SK-N-SH (cell line): ENCODE data around the gene MAD1L1. TPM values are rescaled to one million over a fixed set of nuclear protein-coding genes. Genes with fewer than 3 reads are reported as not detected.

Experiments
- CTCF ChIA-PET: fragments of 300-600, 350-600 bp; formaldehyde crosslinking; extraction: SDS; loops from one replicate; lab custom pipeline; 2021; lab: Yijun Ruan, JAX
- POLR2A ChIA-PET: fragments of 350-600 bp; sonication (Branson Sonifier 250); formaldehyde crosslinking; extraction: SDS; loops from one replicate; lab custom pipeline; 2020; ENCODE audit warnings: antibody characterized with exemption, inconsistent platforms; lab: Yijun Ruan, JAX
- DNase-seq: peaks from one replicate; pipeline ENCODE4 v3.0.0; 2012
- H2AFZ ChIP-seq: fragments of 200-600 bp; sonication (generic); 2 replicates; pipeline ENCODE4 v1.8.1; 2016; ENCODE audit warnings: antibody characterized with exemption, mild to moderate bottlenecking, low read depth
- H3F3A ChIP-seq: fragments of 200-600 bp; sonication (generic); replicated peaks from 2 replicates; pipeline ENCODE3; 2016; ENCODE audit warnings: antibody characterized with exemption, mild to moderate bottlenecking; ENCODE audit not compliant: insufficient read depth
- H3K27ac ChIP-seq, 2 experiments: fragments of 200-500 bp in 1 of 2; fragments of 200-600 bp in 1 of 2; sonication (Bioruptor generic) in 1 of 2; sonication (generic), shearing (Covaris generic) in 1 of 2; 2 replicates each; pipeline versions ENCODE4 v1.5.1 to v1.6.1; 2014 to 2016; ENCODE audit warnings: low read depth in 2 of 2, inconsistent platforms in 1 of 2, low read length in 1 of 2, mild to moderate bottlenecking in 1 of 2, mixed read lengths in 1 of 2
- H3K27me3 ChIP-seq: fragments of 200-600 bp; sonication (generic), shearing (Covaris generic); 2 replicates; pipeline ENCODE4 v1.6.1; 2016; ENCODE audit warnings: mixed run types; ENCODE audit not compliant: insufficient read depth
- H3K36me3 ChIP-seq, 2 experiments: fragments of 200-500 bp in 1 of 2; fragments of 200-600 bp in 1 of 2; sonication (Bioruptor generic) in 1 of 2; sonication (generic) in 1 of 2; replicated peaks in 1 of 2; 2 replicates each; pipeline versions ENCODE3 to v1.5.1; 2014 to 2016; ENCODE audit warnings: low read length in 1 of 2, mild to moderate bottlenecking in 1 of 2; ENCODE audit not compliant: insufficient read depth in 2 of 2, control insufficient read depth in 1 of 2
- H3K4me1 ChIP-seq, 2 experiments: fragments of 200-500 bp in 1 of 2; fragments of 200-600 bp in 1 of 2; sonication (Bioruptor generic) in 1 of 2; sonication (generic), shearing (Covaris generic) in 1 of 2; 2 replicates each; pipeline versions ENCODE4 v1.5.1 to v1.6.1; 2014 to 2016; ENCODE audit warnings: low read depth in 1 of 2, low read length in 1 of 2, mixed run types in 1 of 2; ENCODE audit not compliant: insufficient read depth in 2 of 2, control insufficient read depth in 1 of 2
- H3K4me2 ChIP-seq: fragments of 200-600 bp; sonication (generic), shearing (Covaris generic); 2 replicates; pipeline ENCODE4 v1.6.1; 2017; ENCODE audit warnings: mixed run types
- H3K4me3 ChIP-seq, 2 experiments: fragments of 200-500 bp in 1 of 2; fragments of 200-600 bp in 1 of 2; sonication (Bioruptor generic) in 1 of 2; sonication (generic), shearing (Covaris generic) in 1 of 2; 2 replicates each; pipeline versions ENCODE4 v1.5.1 to v1.8.1; 2014 to 2016; ENCODE audit warnings: low read depth in 2 of 2, inconsistent platforms in 1 of 2, low read length in 1 of 2, mild to moderate bottlenecking in 1 of 2, mixed read lengths in 1 of 2, moderate library complexity in 1 of 2
- H3K79me2 ChIP-seq: fragments of 200-600 bp; sonication (generic); 2 replicates; pipeline ENCODE4 v1.8.1; 2017; ENCODE audit warnings: mild to moderate bottlenecking; ENCODE audit not compliant: insufficient read depth
- H3K9ac ChIP-seq: fragments of 200-600 bp; sonication (generic); 2 replicates; pipeline ENCODE4 v1.6.1; 2017; ENCODE audit warnings: mixed run types
- H3K9me2 ChIP-seq: fragments of 200-600 bp; sonication (generic); 2 replicates; pipeline ENCODE4 v1.6.1; 2017; ENCODE audit warnings: mixed run types
- H3K9me3 ChIP-seq: fragments of 200-600 bp; sonication (generic); 2 replicates; pipeline ENCODE4 v1.6.1; 2017; ENCODE audit warnings: mixed run types, mild to moderate bottlenecking, moderate library complexity
- H4K20me1 ChIP-seq: fragments of 200-600 bp; sonication (generic); 2 replicates; pipeline ENCODE4 v1.6.1; 2017; ENCODE audit warnings: mild to moderate bottlenecking, mixed run types; ENCODE audit not compliant: insufficient read depth
- CHD2 ChIP-seq: fragments of 150-350 bp; IDR thresholded peaks from 2 replicates; pipeline ENCODE4 v1.6.1; 2018; ENCODE audit warnings: low read length; ENCODE audit not compliant: partially characterized antibody
- ELF1 ChIP-seq: IDR thresholded peaks from 2 replicates; pipeline ENCODE4 v1.4.0; 2012
- EZH2phosphoT487 ChIP-seq: fragments of 200-600 bp; sonication (generic); IDR thresholded peaks from 2 replicates; pipeline ENCODE4 v1.6.1; 2017; ENCODE audit warnings: low read depth, mixed run types, mild to moderate bottlenecking, antibody characterized with exemption, moderate library complexity, borderline replicate concordance
- FOSL2 ChIP-seq: IDR thresholded peaks from 2 replicates; pipeline ENCODE4 v1.4.0; 2012; ENCODE audit warnings: low read depth, mild to moderate bottlenecking, moderate library complexity, borderline replicate concordance
- FOXM1 ChIP-seq: IDR thresholded peaks from 2 replicates; pipeline ENCODE4 v1.4.0; 2012; ENCODE audit warnings: low read depth, mild to moderate bottlenecking
- GATA2 ChIP-seq: sonication (generic); formaldehyde crosslinking; IDR thresholded peaks from 2 replicates; pipeline ENCODE4 v1.5.0; 2020; ENCODE audit warnings: mild to moderate bottlenecking, missing genetic modification reagents
- MXI1 ChIP-seq: IDR thresholded peaks from 2 replicates; pipeline ENCODE4 v1.6.1; 2012; ENCODE audit warnings: mild to moderate bottlenecking, low read depth, low read length, improper control_type of control experiment
- NFIC ChIP-seq: IDR thresholded peaks from 2 replicates; pipeline ENCODE4 v1.4.0; 2012; ENCODE audit warnings: borderline replicate concordance
- SMC3 ChIP-seq: IDR thresholded peaks from 2 replicates; pipeline ENCODE4 v1.6.1; 2012; ENCODE audit warnings: low read depth, low read length, improper control_type of control experiment
- TAF1 ChIP-seq: IDR thresholded peaks from 2 replicates; pipeline ENCODE4 v1.6.1; 2012; ENCODE audit warnings: low read depth, mild to moderate bottlenecking, low read length, moderate library complexity, borderline replicate concordance
- TCF12 ChIP-seq: IDR thresholded peaks from 2 replicates; pipeline ENCODE4 v1.4.0; 2012
- TEAD4 ChIP-seq: IDR thresholded peaks from 2 replicates; pipeline ENCODE4 v1.4.0; 2012; ENCODE audit warnings: mild to moderate bottlenecking, borderline replicate concordance; ENCODE audit not compliant: insufficient read depth
- WGBS: methylation state at CpG from one replicate; pipeline ENCODE4 v1.1.6; 2017; ENCODE audit warnings: low lambda C conversion rate; 5-methylcytosine and 5-hydroxymethylcytosine counted together
- polyA plus RNA-seq, 3 experiments: library from polyadenylated mRNA; depleted of rRNA; stranded (reverse); fragments of >200 nt; gene quantifications; 2 replicates each; pipeline ENCODE4 v1.2.3, GENCODE V29; 2012
- TF ChIP-seq, protein P1 (sequence below): IDR thresholded peaks from 2 replicates; pipeline ENCODE4 v1.4.0; 2012; ENCODE audit warnings: low read depth
- TF ChIP-seq, protein P2 (sequence below): fragments of 150-350 bp; IDR thresholded peaks from 2 replicates; pipeline ENCODE4 v1.6.1; 2017; ENCODE audit warnings: antibody characterized with exemption, low read length, low read depth, borderline replicate concordance
- TF ChIP-seq, protein P3 (sequence below): IDR thresholded peaks from 2 replicates; pipeline ENCODE4 v1.4.0; 2012; ENCODE audit warnings: low read depth, borderline replicate concordance
- TF ChIP-seq, protein P4 (sequence below): fragments of 150-350 bp; IDR thresholded peaks from 2 replicates; pipeline ENCODE4 v1.6.1; 2016; ENCODE audit warnings: mild to moderate bottlenecking, low read depth, low read length
- TF ChIP-seq, protein P5 (sequence below): IDR thresholded peaks from 2 replicates; pipeline ENCODE4 v1.4.0; 2012; ENCODE audit warnings: low read depth, borderline replicate concordance
- TF ChIP-seq, protein P6 (sequence below): IDR thresholded peaks from 2 replicates; pipeline ENCODE4; 2012

The MAD1L1 gene
- polyA plus RNA-seq, 1 of the 3 experiments (the other 2 are of a cell fraction), result 46.2 TPM

DNA sequence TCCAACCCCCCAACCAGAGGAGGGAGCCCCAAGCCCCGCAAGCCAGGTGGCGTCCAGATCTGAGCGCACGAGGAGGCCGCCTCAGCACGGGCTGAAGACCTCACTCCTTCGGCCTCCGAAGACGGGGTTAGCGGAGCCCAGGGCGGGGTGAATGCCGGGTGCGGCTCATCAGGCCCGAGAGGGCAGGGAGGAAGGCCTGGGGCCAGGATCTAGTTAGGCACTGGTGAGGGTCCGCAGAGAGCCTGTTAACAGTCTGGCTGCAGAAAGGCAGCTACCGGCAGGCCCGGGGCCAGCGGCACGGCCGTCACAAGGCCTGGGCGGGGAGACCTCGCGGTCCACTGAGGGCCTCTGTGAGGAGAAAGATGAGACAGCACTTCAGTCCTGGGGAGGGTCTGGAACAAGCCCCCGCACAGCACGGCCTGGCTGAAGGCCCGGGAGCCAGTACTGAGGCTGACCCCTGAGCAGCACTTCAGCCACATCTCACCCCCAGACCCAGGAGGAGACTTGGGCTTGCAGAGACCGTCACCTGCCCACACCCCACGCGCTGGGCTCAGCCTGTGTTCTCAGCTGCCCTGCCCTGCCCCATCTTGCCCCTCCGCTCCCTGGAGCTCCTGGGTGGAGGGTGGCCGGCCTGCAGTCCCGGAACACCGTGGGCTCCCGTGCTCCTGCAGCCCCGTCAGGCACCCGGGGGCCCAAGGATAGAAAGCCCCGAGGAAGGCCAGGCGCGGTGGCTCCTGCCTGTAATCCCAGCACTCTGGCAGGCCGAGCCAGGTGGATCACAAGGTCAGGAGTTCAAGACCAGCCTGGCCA lies 369.4 kb downstream of the MAD1L1 start:
- H3K4me2 ChIP-seq, result no peak overlapping the region
- no peak for DNase-seq
- H3K4me3 ChIP-seq, result no peak overlapping the region
- no peak overlapping the region; a peak in 1 of 4 replicates for H3K27ac ChIP-seq
- H4K20me1 ChIP-seq, result no peaks in the 10 kb centered on the region
- H3K9me3 ChIP-seq, result no peaks in the 10 kb centered on the region
- ChIA-PET CTCF (interaction anchor here (1.2 to 2.0 kb wide), 2 partner anchors 129 to 199 kb away, joined by 3 to 4 read pairs; no protein-coding TSS in a partner anchor), POLR2A (no interaction called here)
- no peaks in the 10 kb centered on the region for H3K27me3 ChIP-seq
- H2AFZ ChIP-seq, result no peak overlapping the region
- peaks cover 0 to 43% of the 10 kb centered on the region in 2 experiments; a peak in 1 of 4 replicates for H3K4me1 ChIP-seq
- no peaks in the 10 kb centered on the region for H3K79me2 ChIP-seq
- no peaks in the 10 kb centered on the region for H3K9me2 ChIP-seq
- H3F3A ChIP-seq, result no peaks in the 10 kb centered on the region
- H3K9ac ChIP-seq, result no peak overlapping the region
- 95% methylated on average over 17 of the region's 40 CpGs for whole genome bisulfite sequencing
- no peak for TF ChIP-seq TAF1
- TF ChIP-seq, protein P1, sequence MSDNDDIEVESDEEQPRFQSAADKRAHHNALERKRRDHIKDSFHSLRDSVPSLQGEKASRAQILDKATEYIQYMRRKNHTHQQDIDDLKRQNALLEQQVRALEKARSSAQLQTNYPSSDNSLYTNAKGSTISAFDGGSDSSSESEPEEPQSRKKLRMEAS, result no peak
- TF ChIP-seq, protein P2, sequence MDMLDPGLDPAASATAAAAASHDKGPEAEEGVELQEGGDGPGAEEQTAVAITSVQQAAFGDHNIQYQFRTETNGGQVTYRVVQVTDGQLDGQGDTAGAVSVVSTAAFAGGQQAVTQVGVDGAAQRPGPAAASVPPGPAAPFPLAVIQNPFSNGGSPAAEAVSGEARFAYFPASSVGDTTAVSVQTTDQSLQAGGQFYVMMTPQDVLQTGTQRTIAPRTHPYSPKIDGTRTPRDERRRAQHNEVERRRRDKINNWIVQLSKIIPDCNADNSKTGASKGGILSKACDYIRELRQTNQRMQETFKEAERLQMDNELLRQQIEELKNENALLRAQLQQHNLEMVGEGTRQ, result no peak
- TF ChIP-seq, protein P3, sequence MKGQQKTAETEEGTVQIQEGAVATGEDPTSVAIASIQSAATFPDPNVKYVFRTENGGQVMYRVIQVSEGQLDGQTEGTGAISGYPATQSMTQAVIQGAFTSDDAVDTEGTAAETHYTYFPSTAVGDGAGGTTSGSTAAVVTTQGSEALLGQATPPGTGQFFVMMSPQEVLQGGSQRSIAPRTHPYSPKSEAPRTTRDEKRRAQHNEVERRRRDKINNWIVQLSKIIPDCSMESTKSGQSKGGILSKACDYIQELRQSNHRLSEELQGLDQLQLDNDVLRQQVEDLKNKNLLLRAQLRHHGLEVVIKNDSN, result no peak
- TF ChIP-seq EZH2phosphoT487, result no peak
- TF ChIP-seq SMC3, result no peak
- no peak for TF ChIP-seq CHD2
- no peak for TF ChIP-seq GATA2 (CRISPR knock-in tag)
- TF ChIP-seq, protein P4, sequence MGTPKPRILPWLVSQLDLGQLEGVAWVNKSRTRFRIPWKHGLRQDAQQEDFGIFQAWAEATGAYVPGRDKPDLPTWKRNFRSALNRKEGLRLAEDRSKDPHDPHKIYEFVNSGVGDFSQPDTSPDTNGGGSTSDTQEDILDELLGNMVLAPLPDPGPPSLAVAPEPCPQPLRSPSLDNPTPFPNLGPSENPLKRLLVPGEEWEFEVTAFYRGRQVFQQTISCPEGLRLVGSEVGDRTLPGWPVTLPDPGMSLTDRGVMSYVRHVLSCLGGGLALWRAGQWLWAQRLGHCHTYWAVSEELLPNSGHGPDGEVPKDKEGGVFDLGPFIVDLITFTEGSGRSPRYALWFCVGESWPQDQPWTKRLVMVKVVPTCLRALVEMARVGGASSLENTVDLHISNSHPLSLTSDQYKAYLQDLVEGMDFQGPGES, result no peak
- no peaks in the 10 kb centered on the region for H3K36me3 ChIP-seq

DNA sequence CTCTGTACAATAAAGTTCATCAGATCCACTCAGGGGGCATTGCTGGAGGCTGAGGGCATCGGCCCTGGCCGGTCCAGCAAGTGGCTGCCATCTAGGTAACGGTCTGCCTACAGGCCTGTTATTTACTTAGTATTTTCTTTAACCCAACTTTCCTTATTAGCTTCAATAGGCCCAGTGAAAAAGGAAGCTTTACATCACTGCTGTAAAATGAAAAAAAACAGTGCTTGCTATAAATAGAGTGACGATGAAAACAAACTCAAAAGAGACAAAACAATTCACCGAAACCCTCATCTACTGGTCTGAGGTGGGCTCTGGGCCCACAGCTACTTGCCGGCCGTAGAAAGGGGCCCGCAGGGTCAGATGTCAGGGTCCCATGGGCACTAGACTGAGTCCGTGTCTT lies 370.2 kb downstream of the MAD1L1 start:
- Histone ChIP-seq H2AFZ (no peak overlapping the region), H3F3A (no peaks in the 10 kb centered on the region), H3K9me2 (no peaks in the 10 kb centered on the region), H3K4me1 (peaks cover 0 to 46% of the 10 kb centered on the region in 2 experiments; a peak in 1 of 4 replicates), H3K27me3 (no peaks in the 10 kb centered on the region), H3K9ac (no peak overlapping the region), H3K27ac (no peak overlapping the region), H3K36me3 (no peaks in the 10 kb centered on the region), H3K79me2 (no peaks in the 10 kb centered on the region), H3K9me3 (no peaks in the 10 kb centered on the region), H3K4me2 (no peak overlapping the region), H3K4me3 (no peak overlapping the region), H4K20me1 (no peaks in the 10 kb centered on the region)
- WGBS, result 90% methylated on average over 9 of the region's 9 CpGs
- DNase-seq, result no peak
- POLR2A ChIA-PET, result no interaction called here
- CTCF ChIA-PET, result interaction anchor here (0.7 to 0.9 kb wide), 2 partner anchors 13 to 339 kb away, joined by 3 read pairs; no protein-coding TSS in a partner anchor
- TF ChIP-seq GATA2 (CRISPR knock-in tag) (no peak), TCF12 (no peak), FOSL2 (no peak), NFIC (no peak), SMC3 (no peak), ELF1 (no peak), CHD2 (no peak), TEAD4 (no peak), MXI1 (no peak), FOXM1 (no peak)
- TF ChIP-seq, protein P4, result no peak
- TF ChIP-seq, protein P5, sequence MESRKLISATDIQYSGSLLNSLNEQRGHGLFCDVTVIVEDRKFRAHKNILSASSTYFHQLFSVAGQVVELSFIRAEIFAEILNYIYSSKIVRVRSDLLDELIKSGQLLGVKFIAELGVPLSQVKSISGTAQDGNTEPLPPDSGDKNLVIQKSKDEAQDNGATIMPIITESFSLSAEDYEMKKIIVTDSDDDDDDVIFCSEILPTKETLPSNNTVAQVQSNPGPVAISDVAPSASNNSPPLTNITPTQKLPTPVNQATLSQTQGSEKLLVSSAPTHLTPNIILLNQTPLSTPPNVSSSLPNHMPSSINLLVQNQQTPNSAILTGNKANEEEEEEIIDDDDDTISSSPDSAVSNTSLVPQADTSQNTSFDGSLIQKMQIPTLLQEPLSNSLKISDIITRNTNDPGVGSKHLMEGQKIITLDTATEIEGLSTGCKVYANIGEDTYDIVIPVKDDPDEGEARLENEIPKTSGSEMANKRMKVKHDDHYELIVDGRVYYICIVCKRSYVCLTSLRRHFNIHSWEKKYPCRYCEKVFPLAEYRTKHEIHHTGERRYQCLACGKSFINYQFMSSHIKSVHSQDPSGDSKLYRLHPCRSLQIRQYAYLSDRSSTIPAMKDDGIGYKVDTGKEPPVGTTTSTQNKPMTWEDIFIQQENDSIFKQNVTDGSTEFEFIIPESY, result no peak
- TF ChIP-seq, protein P6, sequence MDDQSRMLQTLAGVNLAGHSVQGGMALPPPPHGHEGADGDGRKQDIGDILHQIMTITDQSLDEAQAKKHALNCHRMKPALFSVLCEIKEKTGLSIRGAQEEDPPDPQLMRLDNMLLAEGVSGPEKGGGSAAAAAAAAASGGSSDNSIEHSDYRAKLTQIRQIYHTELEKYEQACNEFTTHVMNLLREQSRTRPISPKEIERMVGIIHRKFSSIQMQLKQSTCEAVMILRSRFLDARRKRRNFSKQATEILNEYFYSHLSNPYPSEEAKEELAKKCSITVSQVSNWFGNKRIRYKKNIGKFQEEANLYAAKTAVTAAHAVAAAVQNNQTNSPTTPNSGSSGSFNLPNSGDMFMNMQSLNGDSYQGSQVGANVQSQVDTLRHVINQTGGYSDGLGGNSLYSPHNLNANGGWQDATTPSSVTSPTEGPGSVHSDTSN, result no peak
